Left hindlimb (tissue), 1 donor: ENCODE measurements around the gene TNRC6A.
"Not testable (repeated sequence)": the region's sequence is repeated elsewhere in the genome, so short reads cannot be mapped to it uniquely, and the experiment has no call there.

Experiments used
- DNase-seq: peaks from one replicate; pipeline ENCODE4 v3.0.0-alpha.2; 2018

Gene TNRC6A

DNA sequence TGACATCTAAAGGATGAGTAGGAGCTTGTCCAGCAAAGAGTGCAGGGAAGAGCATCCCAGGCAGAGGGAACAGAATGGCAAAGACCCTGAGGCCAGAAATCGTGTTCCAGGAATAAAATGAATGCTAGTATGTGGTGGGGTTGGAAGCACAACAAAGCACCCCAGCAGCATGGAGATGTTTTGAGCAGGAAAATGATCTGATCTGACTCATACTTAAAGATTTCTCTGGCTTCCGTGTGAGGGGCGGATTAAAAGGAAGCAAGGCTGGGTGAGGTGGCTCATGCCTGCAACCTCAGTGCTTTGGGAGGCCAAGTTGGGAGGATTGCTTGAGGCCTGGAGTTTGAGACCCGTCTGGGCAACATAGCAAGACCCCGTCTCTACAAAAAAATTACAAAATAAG lies 118.6 kb downstream of the TNRC6A start:
- no peak for DNase-seq

DNA sequence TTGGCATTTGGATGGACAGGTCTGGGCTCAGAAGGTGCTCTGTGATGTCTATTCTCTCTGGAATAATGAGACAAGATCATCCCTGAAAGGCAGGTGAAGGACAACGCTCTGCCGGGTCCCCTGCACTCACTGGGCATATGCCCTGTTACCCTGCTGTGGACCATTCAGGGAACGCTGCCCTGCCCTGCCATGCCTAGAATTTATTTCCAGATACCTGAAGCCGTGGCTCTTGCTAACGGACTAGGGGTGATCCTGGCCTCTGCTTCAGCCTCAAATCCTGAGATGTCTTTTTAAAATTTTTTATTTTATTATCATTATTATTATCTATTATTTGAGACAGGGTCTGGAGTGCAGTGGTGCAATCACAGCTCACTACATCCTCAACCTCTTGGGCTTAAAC lies 120.2 kb downstream of the TNRC6A start:
- no peak for DNase-seq

DNA sequence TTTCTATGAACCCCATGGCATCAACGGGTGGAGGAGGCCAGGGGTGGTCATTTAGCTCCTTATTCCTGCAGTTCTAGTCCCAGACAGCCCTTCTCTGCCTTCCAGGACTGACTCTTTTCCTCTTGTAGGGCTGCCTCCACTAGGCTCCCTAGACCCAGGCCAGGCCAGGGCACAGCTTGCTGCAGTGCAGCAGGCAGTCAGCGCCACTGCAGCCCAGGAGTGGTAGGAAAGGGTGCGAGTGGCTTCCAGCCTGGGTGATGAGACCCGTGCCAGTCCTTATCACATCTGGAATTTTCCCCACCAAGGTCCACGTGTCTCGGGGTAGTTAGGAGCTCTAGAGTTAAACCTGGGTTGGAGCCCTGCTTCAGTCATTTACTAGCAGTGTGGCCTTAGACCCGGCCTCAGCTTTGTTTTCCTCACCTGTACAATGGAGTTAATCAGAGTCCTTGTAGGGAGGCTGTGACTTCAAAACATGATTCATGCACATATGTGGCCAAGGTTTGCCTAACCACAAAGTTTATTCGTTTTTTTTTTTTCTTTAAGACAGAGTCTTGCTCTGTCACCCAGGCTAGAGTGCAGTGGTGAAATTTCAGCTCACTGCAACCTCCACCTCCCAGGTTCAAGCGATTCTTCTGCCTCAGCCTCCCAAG lies 121.0 kb downstream of the TNRC6A start:
- no peak for DNase-seq

DNA sequence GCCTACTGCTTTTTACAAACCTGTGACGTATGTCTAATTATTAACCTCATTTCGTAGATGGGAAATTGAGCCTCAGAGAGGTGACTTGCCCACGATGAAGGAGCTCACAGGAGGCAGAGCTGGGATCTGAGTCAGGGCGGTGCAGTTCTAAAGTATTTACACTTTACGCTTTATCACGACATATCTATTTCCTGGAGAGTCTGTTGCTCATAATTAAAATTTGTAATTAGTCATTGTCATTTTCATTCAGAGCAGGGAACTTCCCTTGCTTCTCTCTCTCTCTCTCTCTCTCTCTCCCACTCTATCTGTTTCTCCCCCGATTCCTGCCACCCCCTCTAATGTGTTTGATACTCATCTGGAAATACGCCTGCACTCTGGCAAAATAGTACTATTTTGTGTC lies 122.2 kb downstream of the TNRC6A start:
- no peak for DNase-seq

DNA sequence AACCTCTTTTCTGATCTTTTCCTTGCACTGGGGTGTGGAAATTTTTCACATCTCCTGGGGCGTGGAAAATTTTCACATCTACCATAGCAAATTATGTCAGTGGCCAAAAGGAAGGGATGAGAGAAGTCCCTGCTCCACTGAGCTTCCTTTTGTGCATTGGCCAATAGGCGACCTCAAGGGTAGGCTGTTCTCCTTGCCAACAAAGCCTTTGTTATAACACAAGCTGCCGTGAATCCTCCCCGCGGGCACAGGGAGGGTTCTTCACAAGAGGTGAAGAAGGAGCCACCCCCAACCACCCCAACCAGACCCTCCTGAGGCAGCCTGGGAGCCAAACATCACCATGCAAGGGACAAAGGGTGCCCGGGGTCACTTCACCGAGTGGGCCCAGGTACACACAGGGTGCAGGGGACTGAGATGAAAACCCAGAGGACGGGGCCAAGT lies 122.8 kb downstream of the TNRC6A start:
- DNase-seq = no peak

DNA sequence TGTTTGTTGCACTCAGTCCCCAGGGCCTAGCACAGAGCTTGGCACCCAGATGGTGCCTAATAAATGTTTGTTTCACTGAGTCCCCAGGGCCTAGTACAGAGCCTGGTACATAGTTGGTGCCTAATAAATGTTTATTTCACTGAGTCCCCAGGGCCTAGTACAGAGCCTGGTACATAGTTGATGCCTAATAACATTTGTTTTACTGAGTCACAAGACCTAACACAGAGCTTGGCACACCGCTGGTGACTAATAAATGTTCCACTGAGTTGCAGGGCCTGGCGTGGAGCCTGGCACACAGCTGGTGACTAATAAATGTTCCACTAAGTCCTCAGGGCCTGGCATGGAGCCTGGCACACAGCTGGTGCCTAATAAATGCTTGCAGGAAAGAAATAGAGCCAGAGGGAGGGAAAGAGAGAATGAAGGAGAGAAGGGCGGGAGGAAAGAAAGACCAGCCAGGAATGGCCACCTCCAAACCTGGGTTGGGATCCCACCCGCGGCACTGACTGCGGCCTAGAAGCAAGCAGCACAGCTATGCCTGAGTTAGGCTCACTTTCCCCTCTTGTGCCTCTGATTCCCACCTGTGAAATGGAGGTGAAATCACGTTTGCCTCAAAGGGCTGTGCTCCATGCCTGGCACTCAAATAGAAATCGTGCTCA lies 123.8 kb downstream of the TNRC6A start:
- DNase-seq = no peak

DNA sequence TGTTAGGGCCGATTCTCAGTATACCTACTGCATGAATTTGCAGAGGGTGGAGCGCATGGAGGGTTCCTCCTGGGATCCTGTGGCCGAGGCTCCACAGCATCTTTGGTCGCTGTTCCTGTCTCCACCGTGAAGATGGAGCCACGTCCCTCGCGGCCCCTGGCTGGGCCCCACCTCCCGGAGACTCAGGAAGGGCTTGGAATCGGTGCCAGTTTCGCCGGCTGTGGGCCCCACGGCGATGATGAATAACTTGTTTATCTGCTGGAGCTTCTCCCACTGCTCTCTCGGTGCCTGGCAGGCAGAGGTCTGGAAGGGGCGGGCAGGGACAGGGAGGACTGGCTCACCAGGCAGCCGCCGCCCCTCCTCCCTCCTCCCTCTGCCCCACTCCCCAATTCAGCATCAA lies 124.4 kb downstream of the TNRC6A start:
- peak; percentile 36 for DNase-seq

DNA sequence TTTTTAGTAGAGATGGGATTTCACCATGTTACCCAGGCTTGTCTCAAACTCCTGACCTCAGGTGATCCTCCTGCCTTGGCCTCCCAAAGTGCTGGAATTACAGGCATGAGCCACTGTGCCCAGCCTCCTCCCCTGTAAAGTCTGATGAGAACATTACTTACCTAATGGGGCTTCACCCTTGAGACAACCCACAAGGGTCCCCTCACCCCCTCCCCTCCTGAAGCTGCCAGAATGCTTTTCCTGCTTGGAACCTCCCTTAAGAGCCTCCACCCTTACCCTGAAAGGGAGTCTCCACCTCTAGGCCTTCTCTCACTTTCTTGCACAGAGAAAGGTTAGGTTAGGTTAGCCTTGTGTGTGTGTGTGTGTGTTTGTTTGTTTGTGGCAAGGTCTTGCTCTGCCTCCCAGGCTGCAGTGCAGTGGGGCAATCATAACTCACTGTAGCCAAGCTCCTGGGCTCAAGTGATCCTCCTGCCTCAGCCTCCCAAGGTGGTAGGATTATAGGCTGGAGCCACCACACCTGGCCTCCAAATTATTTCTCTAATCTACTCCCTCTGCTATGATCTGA lies 125.2 kb downstream of the TNRC6A start:
- no peak for DNase-seq

DNA sequence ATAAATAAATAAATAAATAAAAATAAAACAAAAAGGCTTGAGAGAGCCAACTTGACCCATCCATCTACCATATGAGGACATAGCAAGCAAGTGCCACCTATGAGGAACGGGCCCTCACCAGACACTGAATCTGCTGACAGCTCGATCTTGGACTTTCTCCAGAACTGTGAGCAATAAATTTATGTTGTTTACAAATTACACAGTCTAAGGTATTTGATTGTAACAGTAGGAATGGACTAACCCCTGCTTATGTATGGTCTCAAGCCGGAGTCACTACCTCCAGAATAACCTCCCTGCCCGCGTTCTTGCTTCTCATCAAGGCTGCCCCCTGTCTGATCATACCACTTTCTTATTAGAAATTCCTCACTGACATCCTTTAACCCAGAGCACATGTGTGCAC lies 126.2 kb downstream of the TNRC6A start:
- no peak for DNase-seq

DNA sequence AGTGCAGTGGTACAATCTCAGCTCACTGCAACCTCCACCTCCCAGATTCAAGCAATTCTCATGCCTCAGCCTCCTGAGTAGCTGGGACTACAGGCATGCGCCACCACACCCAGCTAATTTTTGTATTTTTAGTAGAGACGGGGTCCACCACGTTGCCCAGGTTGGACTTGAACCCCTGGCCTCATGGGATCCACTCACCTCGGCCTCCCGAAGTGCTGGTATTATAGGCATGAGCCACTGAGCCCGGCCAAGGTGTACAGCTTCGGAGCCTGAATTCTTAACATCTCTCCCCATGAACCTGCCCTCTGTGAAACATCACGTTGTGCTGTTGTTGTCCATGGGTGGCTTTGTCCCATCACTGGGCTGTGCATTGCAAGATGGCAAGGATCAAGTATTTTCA lies 127.4 kb downstream of the TNRC6A start:
- DNase-seq = not testable (repeated sequence)

DNA sequence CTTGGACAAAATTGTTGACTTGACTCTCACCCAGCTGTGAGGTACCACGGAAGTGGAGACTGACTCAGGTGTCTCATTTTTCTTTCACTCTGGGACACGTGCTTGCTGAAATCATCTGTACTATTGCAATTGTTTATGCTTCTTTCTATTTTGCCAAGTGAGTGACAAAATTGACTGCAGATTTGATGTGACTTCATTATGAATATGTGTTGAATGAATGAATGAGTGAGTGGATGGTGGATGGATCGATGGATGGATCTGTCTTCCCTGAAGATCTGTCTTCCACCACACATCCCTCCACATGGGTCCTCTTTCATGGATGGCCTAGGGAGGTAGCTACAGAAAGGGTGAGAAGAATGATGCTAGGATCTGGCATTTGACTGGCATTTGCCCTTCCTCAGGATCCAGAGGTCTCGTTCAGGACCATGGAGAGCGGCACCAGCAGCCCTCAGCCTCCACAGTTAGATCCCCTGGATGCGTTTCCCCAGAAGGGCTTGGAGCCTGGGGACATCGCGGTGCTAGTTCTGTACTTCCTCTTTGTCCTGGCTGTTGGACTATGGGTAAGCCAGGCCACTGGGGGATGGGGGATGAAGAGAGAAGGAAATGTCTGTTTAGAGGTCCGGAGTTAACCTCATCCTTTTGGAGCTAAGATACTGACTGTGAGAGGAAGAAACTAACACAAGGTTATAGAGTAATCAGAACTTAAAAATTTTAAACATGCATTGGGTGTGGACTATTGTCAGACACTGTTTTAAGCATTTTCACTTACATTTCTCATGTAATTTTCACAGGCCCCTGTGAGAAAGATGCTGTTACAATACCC lies 129.0 kb downstream of the TNRC6A start:
- peak; percentile 45 for DNase-seq

DNA sequence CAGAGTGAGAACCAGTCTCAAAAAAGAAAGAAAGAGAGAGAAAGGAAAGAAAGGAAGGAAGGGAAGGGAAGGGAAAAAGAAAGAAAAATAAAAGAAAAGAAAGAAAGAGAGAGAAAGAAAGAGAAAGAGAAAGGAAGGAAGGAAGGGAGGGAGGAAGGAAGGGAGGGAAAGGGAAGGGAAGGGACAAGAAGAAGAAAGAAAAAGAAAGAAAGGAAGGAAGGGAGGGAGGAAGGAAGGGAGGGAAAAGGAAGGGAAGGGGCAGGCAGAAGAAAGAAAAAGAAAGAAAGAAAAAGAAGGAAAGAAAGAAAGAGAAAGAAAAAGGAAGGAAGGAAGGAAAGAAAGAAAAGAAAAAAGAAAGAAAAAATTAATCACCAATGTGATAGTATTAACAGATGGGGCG lies 132.0 kb downstream of the TNRC6A start:
- no peak for DNase-seq

DNA sequence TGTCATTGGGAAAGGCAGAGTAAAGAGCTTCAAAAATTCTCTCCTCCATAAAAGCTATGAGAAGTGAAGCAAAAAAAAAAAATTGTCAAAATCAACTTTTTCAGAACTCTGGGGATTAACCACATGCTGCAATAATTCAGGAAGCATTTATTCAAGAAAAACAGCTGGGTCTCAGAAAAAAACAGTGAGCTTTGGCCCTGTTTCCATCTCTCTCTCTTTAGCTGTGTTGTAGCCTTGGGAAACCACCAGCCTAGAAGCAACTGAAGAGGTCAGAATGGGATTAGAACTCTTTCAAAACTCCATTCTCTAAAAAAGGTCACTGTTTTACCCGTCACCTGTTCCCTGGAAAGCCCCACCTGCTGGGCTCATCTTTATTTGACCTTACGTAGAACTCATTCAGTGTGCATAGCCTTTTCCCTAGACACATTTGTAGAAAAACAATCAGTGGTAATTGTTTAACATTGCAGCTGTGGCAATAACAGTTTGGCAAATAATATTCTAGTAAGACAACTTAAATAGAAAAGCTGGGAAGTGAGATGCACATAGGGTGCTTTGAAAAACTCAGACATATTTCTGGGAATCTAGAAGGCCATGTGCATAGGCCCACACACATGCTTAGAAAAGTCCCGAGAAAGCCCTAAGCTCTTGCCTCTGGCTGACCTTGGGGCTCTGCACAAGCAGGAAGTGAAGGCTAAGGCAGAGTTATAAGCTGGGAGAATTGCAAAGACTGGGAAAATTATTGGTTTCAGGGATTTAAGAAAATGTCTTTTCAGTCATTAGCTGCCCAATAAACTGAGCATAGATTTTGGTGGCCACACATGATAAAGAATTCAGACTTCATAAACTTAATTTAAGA lies 134.4 kb downstream of the TNRC6A start:
- no peak for DNase-seq

DNA sequence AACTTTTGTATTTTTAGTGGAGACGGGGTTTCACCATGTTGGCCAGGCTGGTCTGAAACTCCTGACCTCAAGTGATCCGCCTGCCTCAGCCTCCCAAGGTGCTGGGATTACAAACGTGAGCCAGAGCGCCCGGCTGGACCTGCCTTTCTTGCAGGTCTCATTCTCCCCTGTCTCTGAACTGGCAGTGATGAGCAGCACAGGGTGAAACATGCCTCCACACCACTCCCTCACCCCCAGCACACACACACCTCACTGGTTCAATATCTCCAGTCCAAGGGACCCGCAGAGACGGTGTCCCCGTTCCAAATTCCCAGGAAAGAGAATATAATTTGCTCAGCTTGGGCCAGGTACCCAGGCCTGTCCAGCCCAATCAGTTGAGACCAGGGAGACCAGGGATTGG lies 139.6 kb downstream of the TNRC6A start:
- DNase-seq = no peak

DNA sequence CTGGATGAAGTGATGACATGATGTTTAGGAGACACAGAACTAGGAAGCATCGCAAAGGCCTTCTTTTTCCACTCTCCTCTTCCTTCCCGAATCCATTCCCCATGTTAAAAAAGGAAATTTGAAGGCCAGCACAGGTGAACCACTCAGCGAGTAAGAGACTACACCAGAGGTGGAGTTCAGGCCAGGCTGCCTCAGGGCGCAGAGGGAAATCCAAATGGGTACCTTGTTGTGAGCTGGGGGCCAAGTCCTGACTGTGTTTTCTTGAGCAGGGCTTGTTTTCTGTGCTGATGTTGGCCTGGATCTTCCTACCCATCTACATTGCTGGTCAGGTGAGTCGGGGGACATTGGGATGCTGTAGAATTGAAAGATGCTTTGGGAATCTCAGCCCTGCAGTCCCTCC lies 142.4 kb downstream of the TNRC6A start:
- DNase-seq = no peak

DNA sequence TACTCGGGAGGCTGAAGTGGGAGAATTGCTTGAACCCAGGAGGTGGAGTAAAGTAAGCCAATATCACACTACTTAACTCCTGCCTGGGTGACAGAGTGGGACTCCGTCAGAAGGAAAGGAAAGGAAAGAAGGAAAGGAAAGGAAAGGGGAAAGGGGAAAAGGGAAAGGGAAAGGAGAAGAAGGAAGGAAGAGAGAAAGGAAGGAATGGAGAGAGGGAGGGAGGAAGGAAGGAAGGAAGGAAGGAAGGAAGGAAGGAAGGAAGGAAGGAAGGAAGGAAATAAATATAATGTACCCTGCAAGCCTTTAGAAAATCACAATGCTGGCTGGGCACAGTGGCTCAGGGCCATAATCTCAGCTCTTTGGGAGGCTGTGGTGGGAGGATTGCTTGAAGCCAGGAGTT lies 143.6 kb downstream of the TNRC6A start:
- no peak for DNase-seq

DNA sequence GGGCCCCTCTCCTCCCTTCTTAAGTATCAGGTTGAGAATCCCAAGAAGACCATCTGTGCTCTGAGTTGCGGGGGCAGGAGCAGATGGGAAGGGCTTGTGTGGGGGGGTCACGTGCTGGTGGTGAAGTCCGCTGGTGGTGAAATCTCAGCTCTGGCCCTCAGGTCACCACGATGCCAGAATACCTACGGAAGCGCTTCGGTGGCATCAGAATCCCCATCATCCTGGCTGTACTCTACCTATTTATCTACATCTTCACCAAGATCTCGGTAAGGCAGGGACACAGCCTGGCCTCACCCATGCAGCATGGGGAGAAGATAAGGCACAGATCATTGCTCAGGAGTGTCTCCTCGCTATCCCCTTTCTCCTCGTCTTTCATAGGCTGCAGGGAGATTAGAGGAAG lies 146.0 kb downstream of the TNRC6A start:
- DNase-seq = no peak
